Sigmoid colon (tissue), 4 donors: ENCODE measurements around the gene SNRPF.

Experiments
- CTCF ChIP-seq, 4 experiments: fragments of 450-650 bp in 3 of 4; fragments of 200-600 bp in 1 of 4; IDR thresholded peaks; one replicate each; pipeline ENCODE4 v1.5.1; 2016 to 2019; ENCODE audit warnings: antibody characterized with exemption in 4 of 4, mild to moderate bottlenecking in 3 of 4, moderate library complexity in 2 of 4
- EP300 ChIP-seq, 4 donors: sonication (generic); formaldehyde crosslinking; IDR thresholded peaks; one replicate each; pipeline ENCODE4 v1.6.1; 2017; ENCODE audit warnings: antibody characterized with exemption in 4 of 4
- POLR2A ChIP-seq, 2 donors: fragments of 450-650 bp; IDR thresholded peaks; one replicate each; pipeline ENCODE4 v1.6.1; 2016; ENCODE audit warnings: antibody characterized with exemption in 2 of 2, mild to moderate bottlenecking in 2 of 2, moderate library complexity in 2 of 2
- POLR2AphosphoS5 ChIP-seq, 4 donors: sonication (generic); formaldehyde crosslinking; IDR thresholded peaks; one replicate each; pipeline ENCODE4 v1.6.1; 2017; ENCODE audit warnings: antibody characterized with exemption in 4 of 4

GRCh38 chr12:95890958-95891357 is 32.2 kb downstream of the SNRPF start:
- TF ChIP-seq EP300 (IDR thresholded peaks at IDR 0.05) (no peak), CTCF (IDR thresholded peaks at IDR 0.05) (no peak), POLR2A (IDR thresholded peaks at IDR 0.05) (no peak), POLR2AphosphoS5 (IDR thresholded peaks at IDR 0.05) (no peak)
